ENCODE results near the gene JAK1.

JAK1 gene

GRCh38 chr1:64854674-64855073, 111.7 kb downstream of the JAK1 start:
- TF ChIP-seq, protein P1, sequence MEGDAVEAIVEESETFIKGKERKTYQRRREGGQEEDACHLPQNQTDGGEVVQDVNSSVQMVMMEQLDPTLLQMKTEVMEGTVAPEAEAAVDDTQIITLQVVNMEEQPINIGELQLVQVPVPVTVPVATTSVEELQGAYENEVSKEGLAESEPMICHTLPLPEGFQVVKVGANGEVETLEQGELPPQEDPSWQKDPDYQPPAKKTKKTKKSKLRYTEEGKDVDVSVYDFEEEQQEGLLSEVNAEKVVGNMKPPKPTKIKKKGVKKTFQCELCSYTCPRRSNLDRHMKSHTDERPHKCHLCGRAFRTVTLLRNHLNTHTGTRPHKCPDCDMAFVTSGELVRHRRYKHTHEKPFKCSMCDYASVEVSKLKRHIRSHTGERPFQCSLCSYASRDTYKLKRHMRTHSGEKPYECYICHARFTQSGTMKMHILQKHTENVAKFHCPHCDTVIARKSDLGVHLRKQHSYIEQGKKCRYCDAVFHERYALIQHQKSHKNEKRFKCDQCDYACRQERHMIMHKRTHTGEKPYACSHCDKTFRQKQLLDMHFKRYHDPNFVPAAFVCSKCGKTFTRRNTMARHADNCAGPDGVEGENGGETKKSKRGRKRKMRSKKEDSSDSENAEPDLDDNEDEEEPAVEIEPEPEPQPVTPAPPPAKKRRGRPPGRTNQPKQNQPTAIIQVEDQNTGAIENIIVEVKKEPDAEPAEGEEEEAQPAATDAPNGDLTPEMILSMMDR (conservative IDR thresholded peaks at IDR 0.05) = no peak
- no peak overlapping the region for H3K27ac ChIP-seq

- TF ChIP-seq, protein P1 (conservative IDR thresholded peaks at IDR 0.05) = no peak
- no peak overlapping the region for H3K27ac ChIP-seq
These were observed 114.7 kb downstream of the JAK1 start for GRCh38 chr1:64851664-64852063.

- no peak overlapping the region for H3K27ac ChIP-seq
- TF ChIP-seq, protein P1 (conservative IDR thresholded peaks at IDR 0.05) = no peak
These were observed 115.5 kb downstream of the JAK1 start for GRCh38 chr1:64850846-64851245.

DNA sequence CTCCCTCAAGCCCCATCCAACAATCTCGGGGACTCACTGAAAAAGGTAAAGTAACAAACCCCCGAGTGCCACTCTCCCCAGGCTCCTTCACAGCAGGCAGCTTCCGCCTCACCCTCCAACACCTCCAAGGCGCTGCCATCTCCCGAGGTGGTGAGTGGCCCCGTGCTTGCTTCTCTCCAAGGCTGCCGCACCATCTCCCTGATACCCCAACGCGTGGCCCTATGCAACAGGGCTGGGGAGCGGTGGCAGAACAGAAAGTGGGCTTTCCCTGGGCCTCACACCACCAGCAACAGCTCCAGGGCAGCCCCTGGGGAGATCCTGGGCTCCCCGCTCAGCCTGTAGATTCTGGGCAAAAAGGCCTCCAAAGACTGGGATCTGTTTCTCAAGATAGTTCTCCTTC, 116.4 kb downstream of the JAK1 start:
- no peak overlapping the region for H3K27ac ChIP-seq
- TF ChIP-seq, protein P1 (conservative IDR thresholded peaks at IDR 0.05) = no peak

- H3K27ac ChIP-seq = no peak overlapping the region
- TF ChIP-seq, protein P1 (conservative IDR thresholded peaks at IDR 0.05) = no peak
These were observed 117.5 kb downstream of the JAK1 start for GRCh38 chr1:64848803-64849202.

DNA sequence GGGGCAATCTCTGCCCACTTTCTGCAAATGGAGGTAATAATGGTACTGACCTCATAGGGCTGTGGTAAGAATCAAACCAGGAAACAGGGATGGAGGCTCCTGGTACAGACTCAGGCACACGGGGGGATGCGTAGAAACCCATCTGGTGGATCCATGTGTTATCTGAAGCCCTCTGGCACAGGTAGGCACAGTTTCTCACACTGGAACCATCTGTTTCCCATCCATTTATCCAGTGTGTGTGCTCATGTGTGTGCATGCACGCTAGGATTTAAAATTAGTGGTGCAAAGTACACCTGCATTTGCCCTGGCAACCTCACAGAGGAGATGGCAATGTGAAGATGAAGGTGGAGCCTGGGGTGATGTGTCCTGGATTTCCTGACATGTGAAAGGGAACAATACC, 118.2 kb downstream of the JAK1 start:
- H3K27ac ChIP-seq = no peak overlapping the region
- TF ChIP-seq, protein P1 (conservative IDR thresholded peaks at IDR 0.05) = no peak

GRCh38 chr1:64847666-64848065, 118.7 kb downstream of the JAK1 start:
- TF ChIP-seq, protein P1 (conservative IDR thresholded peaks at IDR 0.05) = no peak
- no peak overlapping the region for H3K27ac ChIP-seq

Data from VCaP (cell line).